HepG2 (cell line): ENCODE measurements around the gene IFT52. TPM values are rescaled to one million over a fixed set of nuclear protein-coding genes. Genes with fewer than 3 reads are reported as not detected.

Source experiments
- ATAC-seq: fragments of 200-7000 bp; cut with Tn5 transposase; 3 replicates; pipeline ENCODE4 v1.9.1; 2020; ENCODE audit warnings: mild to moderate bottlenecking, moderate library complexity
- BruUV-seq: library from RNA; stranded (reverse); fragments of 400-500 nt; replicated peaks from 2 replicates; lab custom pipeline; 2021; lab: Mats Ljungman, UMichigan
- CTCF ChIA-PET: fragments of 300-600 bp; formaldehyde crosslinking; extraction: SDS; loops from one replicate; lab custom pipeline; 2021; ENCODE audit warnings: low total read pairs, inconsistent platforms, low intra/inter-chr PET ratio; lab: Yijun Ruan, JAX
- POLR2A ChIA-PET: fragments of 350-600 bp; sonication (Branson Sonifier 250); formaldehyde crosslinking; loops from one replicate; lab custom pipeline; 2020; ENCODE audit warnings: antibody characterized with exemption, inconsistent platforms; lab: Yijun Ruan, JAX
- DNase-seq: peaks from one replicate; pipeline ENCODE4 v3.0.0-alpha.2; 2015; ENCODE audit warnings: low spot score
- FAIRE-seq: peaks from 3 replicates; lab custom pipeline; 2011; peaks lifted over from hg19 to GRCh38; lab: Jason Lieb, UNC
- H2AFZ ChIP-seq: one replicate; pipeline ENCODE4 v1.6.1; 2011; ENCODE audit warnings: low read length, inconsistent platforms
- H3K27ac ChIP-seq: fragments of 300-600 bp; 3 replicates; pipeline ENCODE4 v1.8.0; 2011; ENCODE audit warnings: mixed run types, mild to moderate bottlenecking, mixed read lengths, low read length, inconsistent platforms; ENCODE audit not compliant: insufficient read depth; ENCODE audit errors: extremely low read length
- H3K27me3 ChIP-seq, 2 experiments: fragments of 200-600 bp in 1 of 2; 2 replicates in 1 of 2; 3 replicates in 1 of 2; pipeline versions ENCODE4 v1.6.0 to v1.8.0; 2011; ENCODE audit warnings: low read length in 2 of 2, mild to moderate bottlenecking in 2 of 2, moderate library complexity in 2 of 2, inconsistent platforms in 1 of 2; ENCODE audit not compliant: insufficient read depth in 2 of 2, control insufficient read depth in 1 of 2
- H3K36me3 ChIP-seq, 2 experiments: fragments of 200-600 bp in 1 of 2; replicated peaks in 1 of 2; 2 replicates in 1 of 2; 3 replicates in 1 of 2; pipeline versions ENCODE4 v1.5.1 to v1.8.0; 2011; ENCODE audit warnings: low read length in 2 of 2, inconsistent platforms in 1 of 2; ENCODE audit not compliant: insufficient read depth in 2 of 2, control insufficient read depth in 1 of 2
- H3K4me1 ChIP-seq: 2 replicates; pipeline ENCODE4 v1.5.1; 2012; ENCODE audit warnings: low read length, inconsistent platforms; ENCODE audit not compliant: insufficient read depth
- H3K4me2 ChIP-seq: 2 replicates; pipeline ENCODE4 v1.6.0; 2011; ENCODE audit warnings: low read depth, low read length, inconsistent platforms
- H3K4me3 ChIP-seq, 3 experiments: fragments of 200-600 bp in 1 of 3; sonication (generic), shearing (Covaris generic) in 1 of 3; replicated peaks in 1 of 3; 2 replicates each; pipeline ENCODE4 v1.5.1; 2011 to 2016; ENCODE audit warnings: low read length in 3 of 3, inconsistent platforms in 2 of 3, low read depth in 2 of 3, mild to moderate bottlenecking in 2 of 3, control low read depth in 1 of 3, mixed read lengths in 1 of 3; ENCODE audit not compliant: insufficient read depth in 1 of 3
- H3K79me2 ChIP-seq: one replicate; pipeline ENCODE4 v1.6.1; 2011; ENCODE audit warnings: low read length, inconsistent platforms; ENCODE audit not compliant: insufficient read depth
- H3K9ac ChIP-seq: 2 replicates; pipeline ENCODE4 v1.6.0; 2011; ENCODE audit warnings: mild to moderate bottlenecking, low read depth, low read length, inconsistent platforms; ENCODE audit not compliant: insufficient read depth
- H3K9me3 ChIP-seq: 2 replicates; pipeline ENCODE4 v1.5.1; 2012; ENCODE audit warnings: mild to moderate bottlenecking, low read length
- H4K20me1 ChIP-seq: 2 replicates; pipeline ENCODE4 v1.6.0; 2011; ENCODE audit warnings: inconsistent platforms, mild to moderate bottlenecking, low read length, moderate library complexity; ENCODE audit not compliant: insufficient read depth
- MTF1 ChIP-seq: sonication (generic); formaldehyde crosslinking; IDR thresholded peaks from 2 replicates; pipeline ENCODE4 v1.5.0; 2020; ENCODE audit warnings: missing genetic modification reagents
- NFIC ChIP-seq: IDR thresholded peaks from 2 replicates; pipeline ENCODE4 v1.6.1; 2012; ENCODE audit warnings: mild to moderate bottlenecking, low read length, inconsistent platforms
- NFKBIZ ChIP-seq: IDR thresholded peaks from 2 replicates; pipeline ENCODE4 v1.6.1; 2018; ENCODE audit warnings: missing genetic modification reagents, missing compliant biosample characterization
- REL ChIP-seq: sonication (generic); formaldehyde crosslinking; conservative IDR thresholded peaks from 2 replicates; pipeline ENCODE4 v1.8.0; 2022; ENCODE audit warnings: mild to moderate bottlenecking, missing genetic modification reagents, moderate library complexity
- SOX5 ChIP-seq: IDR thresholded peaks from 2 replicates; pipeline ENCODE4 v1.6.1; 2016; ENCODE audit warnings: borderline replicate concordance
- SP4 ChIP-seq: sonication (generic); formaldehyde crosslinking; IDR thresholded peaks from 2 replicates; pipeline ENCODE4 v1.8.1; 2023; ENCODE audit warnings: mild to moderate bottlenecking, missing genetic modification reagents
- WGBS: methylation state at CpG from one replicate; pipeline ENCODE4 v1.1.6; 2017; ENCODE audit warnings: low lambda C conversion rate; 5-methylcytosine and 5-hydroxymethylcytosine counted together
- in situ Hi-C: cut with HindIII; loops from 2 replicates; pipeline ENCODE4 v1.10.0; 2017; ENCODE audit warnings: low pct_unique_long_range_greater_than_20kb; ENCODE audit not compliant: extremely low pct_ligation_motif_present
- intact Hi-C: fragments of 100-400 bp; cut with micrococcal nuclease; formaldehyde crosslinking; loops from one replicate; pipeline ENCODE4 v1.10.0; 2022; ENCODE audit not compliant: unreplicated experiment
- polyA plus RNA-seq, 8 experiments: library from polyadenylated mRNA; depleted of rRNA in 3 of 8; stranded (reverse) in 7 of 8; unstranded in 1 of 8; fragments of >200 nt; fragmentation: Illumina TruSeq in 4 of 8; extraction: Trizol in 4 of 8; gene quantifications; 2 replicates each; pipeline versions ENCODE4 v1.2.1 to v1.2.3, GENCODE V29; 2011 to 2016; ENCODE audit warnings: low read depth in 4 of 8, missing spikeins in 1 of 8, mixed read lengths in 1 of 8; ENCODE audit not compliant: insufficient read depth in 1 of 8
- total RNA-seq, 5 experiments: library from RNA; depleted of rRNA; stranded (reverse); fragments of >200 nt; fragmentation: Illumina TruSeq; extraction: Trizol; gene quantifications; 2 replicates each; pipeline ENCODE4 v1.2.3, GENCODE V29; 2016; ENCODE audit warnings: low read depth in 1 of 5
- TF ChIP-seq, protein P1 (sequence below): sonication (generic); formaldehyde crosslinking; IDR thresholded peaks from 2 replicates; pipeline ENCODE4 v1.4.0; 2020; ENCODE audit warnings: mild to moderate bottlenecking, missing genetic modification reagents, borderline replicate concordance

IFT52 gene
- total and polyA plus RNA-seq, 2 of the 13 experiments (the other 11 are each of a cell fraction or from before 2014, with no cell fraction given), result 48.0 to 64.0 TPM

DNA sequence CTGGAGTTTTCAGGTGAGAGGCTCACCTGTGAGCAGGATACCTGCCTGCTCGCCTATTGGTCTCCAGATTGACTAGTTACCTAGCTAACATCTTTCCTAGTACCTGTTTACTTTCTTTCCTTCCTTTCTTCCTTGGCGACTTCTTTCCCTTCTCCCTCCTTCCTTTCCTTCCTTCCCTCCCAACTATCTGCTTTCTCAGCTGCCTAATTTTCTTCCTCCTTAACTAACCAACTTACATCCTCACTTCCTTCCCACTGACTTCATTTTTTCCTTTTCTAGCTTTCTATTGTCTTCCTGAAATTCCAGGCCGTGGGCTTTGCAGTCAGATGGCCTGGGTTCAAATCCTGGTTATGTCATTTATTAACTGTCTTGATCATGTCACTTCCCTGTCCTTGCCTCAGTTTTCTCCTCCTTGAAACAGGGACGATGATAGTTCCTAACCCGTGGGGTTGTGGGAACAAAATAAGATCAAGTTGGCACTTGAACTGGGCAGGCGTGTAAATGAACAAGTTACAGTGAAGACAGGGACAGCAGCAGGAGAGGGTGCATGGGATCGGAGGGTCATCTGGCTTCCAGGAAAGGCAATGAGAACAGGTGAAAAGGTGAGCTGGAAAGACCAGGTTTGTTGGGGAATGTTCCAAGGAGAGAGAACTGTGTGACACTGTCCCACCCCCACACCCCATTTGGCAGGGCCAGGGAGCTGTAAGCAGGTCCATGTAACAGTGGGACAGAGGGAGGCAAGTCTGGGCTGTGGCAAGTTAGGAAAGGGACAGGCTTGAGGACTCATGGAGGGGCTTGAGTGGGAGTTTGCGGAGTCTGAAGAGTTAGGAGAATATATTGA lies 31.4 kb upstream of the IFT52 start (continued):
- TF ChIP-seq, protein P1, sequence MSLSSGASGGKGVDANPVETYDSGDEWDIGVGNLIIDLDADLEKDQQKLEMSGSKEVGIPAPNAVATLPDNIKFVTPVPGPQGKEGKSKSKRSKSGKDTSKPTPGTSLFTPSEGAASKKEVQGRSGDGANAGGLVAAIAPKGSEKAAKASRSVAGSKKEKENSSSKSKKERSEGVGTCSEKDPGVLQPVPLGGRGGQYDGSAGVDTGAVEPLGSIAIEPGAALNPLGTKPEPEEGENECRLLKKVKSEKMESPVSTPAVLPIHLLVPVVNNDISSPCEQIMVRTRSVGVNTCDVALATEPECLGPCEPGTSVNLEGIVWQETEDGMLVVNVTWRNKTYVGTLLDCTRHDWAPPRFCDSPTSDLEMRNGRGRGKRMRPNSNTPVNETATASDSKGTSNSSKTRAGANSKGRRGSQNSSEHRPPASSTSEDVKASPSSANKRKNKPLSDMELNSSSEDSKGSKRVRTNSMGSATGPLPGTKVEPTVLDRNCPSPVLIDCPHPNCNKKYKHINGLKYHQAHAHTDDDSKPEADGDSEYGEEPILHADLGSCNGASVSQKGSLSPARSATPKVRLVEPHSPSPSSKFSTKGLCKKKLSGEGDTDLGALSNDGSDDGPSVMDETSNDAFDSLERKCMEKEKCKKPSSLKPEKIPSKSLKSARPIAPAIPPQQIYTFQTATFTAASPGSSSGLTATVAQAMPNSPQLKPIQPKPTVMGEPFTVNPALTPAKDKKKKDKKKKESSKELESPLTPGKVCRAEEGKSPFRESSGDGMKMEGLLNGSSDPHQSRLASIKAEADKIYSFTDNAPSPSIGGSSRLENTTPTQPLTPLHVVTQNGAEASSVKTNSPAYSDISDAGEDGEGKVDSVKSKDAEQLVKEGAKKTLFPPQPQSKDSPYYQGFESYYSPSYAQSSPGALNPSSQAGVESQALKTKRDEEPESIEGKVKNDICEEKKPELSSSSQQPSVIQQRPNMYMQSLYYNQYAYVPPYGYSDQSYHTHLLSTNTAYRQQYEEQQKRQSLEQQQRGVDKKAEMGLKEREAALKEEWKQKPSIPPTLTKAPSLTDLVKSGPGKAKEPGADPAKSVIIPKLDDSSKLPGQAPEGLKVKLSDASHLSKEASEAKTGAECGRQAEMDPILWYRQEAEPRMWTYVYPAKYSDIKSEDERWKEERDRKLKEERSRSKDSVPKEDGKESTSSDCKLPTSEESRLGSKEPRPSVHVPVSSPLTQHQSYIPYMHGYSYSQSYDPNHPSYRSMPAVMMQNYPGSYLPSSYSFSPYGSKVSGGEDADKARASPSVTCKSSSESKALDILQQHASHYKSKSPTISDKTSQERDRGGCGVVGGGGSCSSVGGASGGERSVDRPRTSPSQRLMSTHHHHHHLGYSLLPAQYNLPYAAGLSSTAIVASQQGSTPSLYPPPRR, result 0 out of 2 replicates have a peak, but pooled peaks have one; percentile 3
- TF ChIP-seq NFKBIZ (0 out of 2 replicates have a peak, but pooled peaks have one; percentile 10), NFIC (peak; percentile 6; the same call in 1 of the 2 replicates), SOX5 (CRISPR knock-in tag) (no peak)

DNA sequence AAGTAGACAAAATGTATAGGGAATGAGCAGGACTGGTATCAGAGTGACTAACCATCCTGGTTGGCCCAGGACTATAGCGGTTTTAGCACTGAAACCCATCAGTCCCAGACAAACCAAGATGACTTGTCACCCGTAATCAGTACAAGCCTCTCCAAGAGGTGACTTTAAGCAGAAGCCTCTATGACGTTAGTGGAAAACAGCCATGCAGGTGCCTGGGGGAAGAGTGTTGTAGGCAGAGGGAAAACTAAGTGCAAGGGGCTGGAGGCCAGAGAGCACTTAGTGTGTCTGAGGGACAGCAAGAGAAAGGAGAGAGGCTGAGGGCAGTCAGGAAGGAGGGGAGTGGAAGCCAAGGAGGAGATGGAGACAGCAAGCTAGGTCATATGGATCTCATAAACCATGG lies 29.8 kb upstream of the IFT52 start:
- DNase-seq, result no peak
- ATAC-seq, result no peak
- Histone ChIP-seq H3K4me2 (no peak overlapping the region), H4K20me1 (no peaks in the 10 kb centered on the region), H3K27ac (no peak overlapping the region), H3K36me3 (no peaks in the 10 kb centered on the region), H3K27me3 (no peaks in the 10 kb centered on the region; a peak in 1 of 5 replicates), H2AFZ (no peak overlapping the region), H3K4me1 (peaks cover 44% of the 10 kb centered on the region), H3K79me2 (peaks cover 10% of the 10 kb centered on the region), H3K9me3 (no peaks in the 10 kb centered on the region), H3K4me3 (no peak overlapping the region), H3K9ac (no peak overlapping the region)
- BruUV-seq, result no TSS peak
- in situ Hi-C loops, result no loop called here
- WGBS, result 95% methylated on average over 3 of the region's 3 CpGs
- TF ChIP-seq REL (no peak), SP4 (CRISPR knock-in tag) (0 out of 2 replicates have a peak, but pooled peaks have one; percentile 23), MTF1 (no peak)
- no peak for FAIRE-seq
- ChIA-PET CTCF (no interaction called here), POLR2A (interaction anchor here (5.5 to 6.8 kb wide), 4 partner anchors 12 to 104 kb away, joined by 40 to 109 read pairs (median 88); partner anchors contain the start of gene SRSF6)
- intact Hi-C loops, result no loop called here
